Testis (tissue), 3 donors: ENCODE results near the gene ACTA1. TPM values are rescaled to one million over a fixed set of nuclear protein-coding genes. Genes with fewer than 3 reads are reported as not detected.
"Not testable (repeated sequence)": the region's sequence is repeated elsewhere in the genome, so short reads cannot be mapped to it uniquely, and the experiment has no call there.

Source experiments
- DNase-seq: peaks from one replicate; pipeline ENCODE4 v3.0.0-alpha.2; 2019
- H3K27ac ChIP-seq, 2 donors: fragments of 200-600 bp; sonication (generic); one replicate each; pipeline ENCODE4 v1.5.1; 2019
- H3K27me3 ChIP-seq: fragments of 200-600 bp; sonication (generic); one replicate; pipeline ENCODE4 v1.5.1; 2019
- H3K36me3 ChIP-seq: fragments of 200-600 bp; sonication (generic); one replicate; pipeline ENCODE4 v1.5.1; 2017; ENCODE audit warnings: low read depth; ENCODE audit errors: missing control alignments
- H3K4me1 ChIP-seq: fragments of 200-600 bp; sonication (generic); one replicate; pipeline ENCODE4 v1.5.1; 2019
- H3K4me3 ChIP-seq, 2 donors: fragments of 200-600 bp; sonication (generic); one replicate each; pipeline ENCODE4 v1.5.1; 2017 to 2019
- H3K9me3 ChIP-seq: fragments of 200-600 bp; sonication (generic); one replicate; pipeline ENCODE4 v1.5.1; 2017
- CTCF ChIP-seq, 3 experiments: fragments of 450-650 bp in 2 of 3; fragments of 200-600 bp in 1 of 3; sonication (generic) in 1 of 3; IDR thresholded peaks; one replicate each; pipeline ENCODE4 v1.5.1; 2016 to 2019; ENCODE audit warnings: antibody characterized with exemption in 3 of 3, mild to moderate bottlenecking in 2 of 3, moderate library complexity in 1 of 3
- POLR2A ChIP-seq: fragments of 450-650 bp; IDR thresholded peaks from one replicate; pipeline ENCODE4 v1.6.1; 2017; ENCODE audit warnings: antibody characterized with exemption, mild to moderate bottlenecking, moderate library complexity
- WGBS, 2 donors: methylation state at CpG; one replicate each; pipeline ENCODE4 v1.1.5; 2018; 5-methylcytosine and 5-hydroxymethylcytosine counted together
- intact Hi-C: fragments of 100-400 bp; cut with DNase I; formaldehyde crosslinking; loops from one replicate; pipeline ENCODE4 v1.15.1; 2023; ENCODE audit warnings: low total_unique reads
- polyA plus RNA-seq: library from polyadenylated mRNA; stranded (reverse); fragments of 350-450 nt; fragmentation: Illumina TruSeq; extraction: RNeasy Lipid Tissue Mini Kit (QIAGEN cat#74804); gene quantifications from one replicate; pipeline ENCODE4 v1.2.3, GENCODE V29; 2014; ENCODE audit warnings: low read depth, low replicate concordance; ENCODE audit not compliant: insufficient read depth
- total RNA-seq, 2 donors: library from RNA; depleted of rRNA; stranded (reverse); fragments of >200 nt; gene quantifications; one replicate each; pipeline ENCODE4 v1.2.3, GENCODE V29; 2016

Gene ACTA1
- total and polyA plus RNA-seq, 3 donors from 2014 or later: 0.94 to 136 (median 1.2) TPM

DNA sequence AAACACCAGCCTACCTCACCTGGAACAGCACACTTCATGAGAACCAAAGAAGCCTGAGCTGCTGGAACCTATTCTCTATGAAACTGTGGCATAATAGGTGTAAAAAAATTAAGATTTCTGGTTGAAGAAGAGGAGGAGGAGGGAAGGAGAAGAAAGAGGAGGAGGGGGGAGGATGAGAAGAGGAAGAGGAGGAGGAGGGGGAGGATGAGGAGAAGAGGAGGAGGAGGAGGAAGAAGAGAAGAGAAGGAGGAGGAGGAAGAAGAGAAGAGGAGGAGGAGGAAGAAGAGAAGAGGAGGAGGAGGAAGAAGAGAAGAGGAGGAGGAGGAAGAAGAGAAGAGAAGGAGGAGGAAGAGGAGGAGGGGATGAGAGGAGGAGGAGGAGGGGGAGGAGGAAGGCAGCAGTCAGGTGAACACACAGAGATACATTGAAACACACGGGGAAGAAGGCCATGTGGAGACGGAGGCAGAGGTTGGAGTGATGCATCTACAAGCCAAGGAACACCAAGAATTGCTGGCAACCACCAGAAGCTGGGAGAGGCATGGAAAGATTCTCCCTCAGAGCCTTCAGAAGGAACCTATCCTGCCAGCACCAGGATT is 8.2 kb downstream of the ACTA1 start:
- Histone ChIP-seq H3K4me3 (no peak overlapping the region), H3K27ac (no peak overlapping the region), H3K27me3 (no peaks in the 10 kb centered on the region), H3K9me3 (no peaks in the 10 kb centered on the region), H3K36me3 (no peaks in the 10 kb centered on the region), H3K4me1 (no peaks in the 10 kb centered on the region)
- intact Hi-C loops: no loop called here
- no peak for TF ChIP-seq POLR2A
- no peak for TF ChIP-seq CTCF (IDR thresholded peaks at IDR 0.05)
- no peak for DNase-seq
- WGBS, 2 donors: 65% methylated on average over 2 of the region's 2 CpGs

GRCh38 chr1:229420765-229421164 is 13.1 kb downstream of the ACTA1 start:
- Histone ChIP-seq H3K4me1 (no peaks in the 10 kb centered on the region), H3K27me3 (no peaks in the 10 kb centered on the region), H3K9me3 (no peaks in the 10 kb centered on the region), H3K36me3 (no peaks in the 10 kb centered on the region), H3K27ac (no peak overlapping the region), H3K4me3 (no peak overlapping the region)
- WGBS, 2 donors: 73 to 81% methylated on average over 7 of the region's 7 CpGs
- no peak for DNase-seq
- intact Hi-C loops: no loop called here
- TF ChIP-seq CTCF (IDR thresholded peaks at IDR 0.05) (no peak), POLR2A (no peak)

DNA sequence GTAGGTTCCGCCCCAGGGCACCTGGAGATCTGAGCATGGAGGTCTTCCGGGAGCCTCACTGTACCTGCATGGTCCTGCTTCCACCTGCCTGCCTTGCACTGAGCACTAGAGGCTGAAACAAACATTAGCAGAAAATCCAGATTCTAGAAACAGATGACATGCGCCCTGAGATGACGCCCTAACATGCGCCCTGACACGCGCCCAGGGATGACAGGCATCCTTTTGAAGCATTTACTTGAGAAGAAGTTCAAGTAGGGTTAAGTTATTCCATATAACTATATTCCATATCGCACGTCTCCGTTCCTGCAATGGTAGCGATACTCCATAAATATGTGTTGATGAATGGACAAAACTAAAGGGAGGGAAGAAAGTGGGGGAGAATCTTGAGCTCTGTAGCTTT is 13.7 kb downstream of the ACTA1 start:
- intact Hi-C loops: no loop called here
- H3K36me3 ChIP-seq: no peaks in the 10 kb centered on the region
- no peak for DNase-seq
- no peak overlapping the region for H3K27ac ChIP-seq
- no peaks in the 10 kb centered on the region for H3K27me3 ChIP-seq
- TF ChIP-seq CTCF (IDR thresholded peaks at IDR 0.05) (no peak), POLR2A (no peak)
- no peaks in the 10 kb centered on the region for H3K9me3 ChIP-seq
- WGBS, 2 donors: 86 to 91% methylated on average over 11 of the region's 11 CpGs
- no peaks in the 10 kb centered on the region for H3K4me1 ChIP-seq
- no peak overlapping the region for H3K4me3 ChIP-seq

GRCh38 chr1:229418586-229418985 is 15.3 kb downstream of the ACTA1 start:
- intact Hi-C loops, H3K27me3 ChIP-seq, H3K9me3 ChIP-seq, H3K4me1 ChIP-seq, H3K36me3 ChIP-seq, DNase-seq, H3K4me3 ChIP-seq, H3K27ac ChIP-seq: not testable (repeated sequence)
- 76 to 85% methylated on average over 6 of the region's 6 CpGs for WGBS, 2 donors

GRCh38 chr1:229412810-229413209 is 21.1 kb downstream of the ACTA1 start:
- H3K36me3 ChIP-seq, DNase-seq, intact Hi-C loops, H3K4me3 ChIP-seq, H3K27ac ChIP-seq, H3K9me3 ChIP-seq, H3K27me3 ChIP-seq: not testable (repeated sequence)
- WGBS, 2 donors: 88% methylated on average over 5 of the region's 5 CpGs
- H3K4me1 ChIP-seq: peaks cover 17% of the 10 kb centered on the region

GRCh38 chr1:229412056-229412455 is 21.8 kb downstream of the ACTA1 start:
- no peak for TF ChIP-seq POLR2A
- no peak for TF ChIP-seq CTCF (IDR thresholded peaks at IDR 0.05)
- intact Hi-C loops: no loop called here

More at GRCh38 chr1:229412056-229412455, 21.8 kb downstream of the ACTA1 start:
- WGBS, 2 donors: 88 to 91% methylated on average over 7 of the region's 7 CpGs
- no peak overlapping the region for H3K4me3 ChIP-seq
- no peaks in the 10 kb centered on the region for H3K27me3 ChIP-seq
- peaks cover 25% of the 10 kb centered on the region for H3K4me1 ChIP-seq
- no peak for DNase-seq
- no peak overlapping the region for H3K27ac ChIP-seq
- H3K36me3 ChIP-seq: no peaks in the 10 kb centered on the region
- no peaks in the 10 kb centered on the region for H3K9me3 ChIP-seq
